H1 (cell line): ENCODE measurements around the gene EIPR1. TPM values are rescaled to one million over a fixed set of nuclear protein-coding genes. Genes with fewer than 3 reads are reported as not detected.

Experiments
- CTCF ChIA-PET: fragments of 300-600 bp; sonication (Branson Sonifier 250); formaldehyde crosslinking; loops from one replicate; lab custom pipeline; 2021; ENCODE audit not compliant: partially characterized antibody; lab: Charles Lee
- POLR2A ChIA-PET: fragments of 300-600 bp; sonication (Branson Sonifier 250); formaldehyde crosslinking; loops from one replicate; lab custom pipeline; 2021; ENCODE audit warnings: inconsistent platforms; ENCODE audit not compliant: partially characterized antibody; lab: Charles Lee
- DNase-seq, 2 experiments: peaks; one replicate each; pipeline versions ENCODE4 v3.0.0 to v3.0.0-alpha.2; 2010 to 2022; ENCODE audit warnings: low spot score in 2 of 2, low read depth in 1 of 2, mixed read lengths in 1 of 2
- FAIRE-seq: peaks from 2 replicates; lab custom pipeline; 2011; peaks lifted over from hg19 to GRCh38; lab: Jason Lieb, UNC
- H2AFZ ChIP-seq: 2 replicates; pipeline ENCODE4 v1.8.1; 2012; ENCODE audit warnings: low read length, inconsistent platforms
- H2AK5ac ChIP-seq: 2 replicates; pipeline ENCODE4 v1.6.1; 2013; ENCODE audit warnings: low read depth, low read length
- H2BK120ac ChIP-seq: replicated peaks from 2 replicates; pipeline ENCODE3; 2013; ENCODE audit warnings: low read depth, low read length, inconsistent platforms
- H2BK12ac ChIP-seq: 2 replicates; pipeline ENCODE4 v1.6.1; 2013; ENCODE audit warnings: low read depth, low read length
- H2BK15ac ChIP-seq: 2 replicates; pipeline ENCODE4 v1.6.1; 2013; ENCODE audit warnings: low read length
- H2BK20ac ChIP-seq: 2 replicates; pipeline ENCODE4 v1.6.1; 2013; ENCODE audit warnings: low read length
- H2BK5ac ChIP-seq: 2 replicates; pipeline ENCODE4 v1.6.1; 2013; ENCODE audit warnings: low read depth, low read length
- H3K14ac ChIP-seq: 2 replicates; pipeline ENCODE4 v1.6.1; 2013; ENCODE audit warnings: inconsistent platforms; ENCODE audit not compliant: insufficient read length
- H3K18ac ChIP-seq: 2 replicates; pipeline ENCODE4 v1.6.1; 2013; ENCODE audit warnings: low read length; ENCODE audit errors: extremely low read depth
- H3K23ac ChIP-seq: 2 replicates; pipeline ENCODE4 v1.6.1; 2013; ENCODE audit warnings: inconsistent platforms; ENCODE audit not compliant: insufficient read length
- H3K23me2 ChIP-seq: 2 replicates; pipeline ENCODE4 v1.6.1; 2013; ENCODE audit warnings: low read depth, low read length
- H3K27ac ChIP-seq: 2 replicates; pipeline ENCODE4 v1.6.1; 2011; ENCODE audit warnings: low read depth, low read length, inconsistent platforms
- H3K27me3 ChIP-seq, 4 experiments: replicated peaks in 1 of 4; 1 replicate in 1 of 4; 2 replicates in 3 of 4; pipeline versions ENCODE4 v1.6.1 to v1.8.1; 2011 to 2013; ENCODE audit warnings: low read length in 3 of 4, mild to moderate bottlenecking in 3 of 4, inconsistent platforms in 2 of 4, mixed read lengths in 2 of 4, moderate library complexity in 1 of 4; ENCODE audit not compliant: control insufficient read depth in 3 of 4, insufficient read depth in 3 of 4; ENCODE audit errors: extremely low read depth in 1 of 4
- H3K36me3 ChIP-seq, 4 experiments: 2 replicates each; pipeline versions ENCODE4 v1.6.1 to v1.8.1; 2011 to 2013; ENCODE audit warnings: mild to moderate bottlenecking in 4 of 4, low read length in 3 of 4, moderate library complexity in 2 of 4, control low read depth in 1 of 4, inconsistent platforms in 1 of 4; ENCODE audit not compliant: insufficient read depth in 4 of 4, control insufficient read depth in 2 of 4
- H3K4ac ChIP-seq: replicated peaks from 2 replicates; pipeline ENCODE3; 2013; ENCODE audit warnings: low read length, low read depth, mixed read lengths, inconsistent platforms; ENCODE audit not compliant: insufficient read length
- H3K4me1 ChIP-seq, 4 experiments: replicated peaks in 1 of 4; 1 replicate in 1 of 4; 2 replicates in 3 of 4; pipeline versions ENCODE4 v1.6.1 to v1.8.1; 2011 to 2013; ENCODE audit warnings: low read length in 3 of 4, inconsistent platforms in 2 of 4, mixed read lengths in 1 of 4; ENCODE audit not compliant: insufficient read depth in 4 of 4, control insufficient read depth in 3 of 4
- H3K4me2 ChIP-seq, 2 experiments: 2 replicates each; pipeline versions ENCODE4 v1.6.1 to v1.8.1; 2011 to 2013; ENCODE audit warnings: low read depth in 2 of 2, low read length in 2 of 2, control low read depth in 1 of 2, inconsistent platforms in 1 of 2, mild to moderate bottlenecking in 1 of 2; ENCODE audit not compliant: insufficient read depth in 1 of 2
- H3K4me3 ChIP-seq, 4 experiments: fragments of 200-600, 300-600 bp in 1 of 4; sonication (generic), shearing (Covaris generic), sonication (Bioruptor Twin) in 1 of 4; 2 replicates each; pipeline versions ENCODE4 v1.5.1 to v1.8.1; 2011 to 2016; ENCODE audit warnings: low read length in 4 of 4, low read depth in 3 of 4, control low read depth in 2 of 4, inconsistent platforms in 2 of 4, mild to moderate bottlenecking in 2 of 4, mixed read lengths in 1 of 4, moderate library complexity in 1 of 4; ENCODE audit not compliant: insufficient read depth in 2 of 4; ENCODE audit errors: extremely low read depth in 1 of 4
- H3K56ac ChIP-seq: replicated peaks from 2 replicates; pipeline ENCODE3; 2013; ENCODE audit warnings: low read depth, mild to moderate bottlenecking, mixed read lengths, low read length, inconsistent platforms; ENCODE audit not compliant: insufficient read length
- H3K79me1 ChIP-seq: 2 replicates; pipeline ENCODE4 v1.6.1; 2013; ENCODE audit warnings: low read depth, low read length, control low read depth
- H3K79me2 ChIP-seq, 2 experiments: 2 replicates each; pipeline versions ENCODE4 v1.6.1 to v1.8.1; 2012 to 2013; ENCODE audit warnings: low read length in 2 of 2, mild to moderate bottlenecking in 2 of 2, inconsistent platforms in 1 of 2; ENCODE audit not compliant: insufficient read depth in 2 of 2, control insufficient read depth in 1 of 2
- H3K9ac ChIP-seq, 4 experiments: replicated peaks in 1 of 4; 1 replicate in 1 of 4; 2 replicates in 3 of 4; pipeline versions ENCODE4 v1.6.1 to v1.8.1; 2011 to 2013; ENCODE audit warnings: low read depth in 3 of 4, low read length in 3 of 4, control low read depth in 2 of 4, mild to moderate bottlenecking in 2 of 4, moderate library complexity in 2 of 4, inconsistent platforms in 1 of 4; ENCODE audit errors: extremely low read depth in 1 of 4
- H3K9me3 ChIP-seq, 2 experiments: 2 replicates each; pipeline versions ENCODE4 v1.6.1 to v1.8.1; 2012 to 2013; ENCODE audit warnings: mild to moderate bottlenecking in 2 of 2, moderate library complexity in 2 of 2, control low read depth in 1 of 2, inconsistent platforms in 1 of 2, low read depth in 1 of 2, low read length in 1 of 2, mixed read lengths in 1 of 2; ENCODE audit not compliant: insufficient read depth in 2 of 2
- H4K20me1 ChIP-seq, 2 experiments: replicated peaks in 1 of 2; 2 replicates each; pipeline versions ENCODE3 to v1.8.1; 2011 to 2013; ENCODE audit warnings: inconsistent platforms in 2 of 2, low read length in 2 of 2, mild to moderate bottlenecking in 1 of 2; ENCODE audit not compliant: insufficient read depth in 2 of 2, control insufficient read depth in 1 of 2
- H4K5ac ChIP-seq: 2 replicates; pipeline ENCODE4 v1.6.1; 2013; ENCODE audit warnings: low read length, low read depth, mixed read lengths, inconsistent platforms; ENCODE audit not compliant: insufficient read length
- H4K8ac ChIP-seq: 2 replicates; pipeline ENCODE4 v1.8.0; 2013; ENCODE audit warnings: mild to moderate bottlenecking, moderate library complexity, low read length, inconsistent platforms; ENCODE audit not compliant: insufficient read depth; ENCODE audit errors: extremely low read depth
- H4K91ac ChIP-seq: replicated peaks from 2 replicates; pipeline ENCODE3; 2013; ENCODE audit warnings: low read length, mixed read lengths, inconsistent platforms; ENCODE audit not compliant: insufficient read length
- ASH2L ChIP-seq: fragments of 200-600, 300-600 bp; sonication (generic); IDR thresholded peaks from one replicate; pipeline ENCODE4 v1.7.1; 2017; ENCODE audit warnings: low read length
- EP300 ChIP-seq, 2 experiments: IDR thresholded peaks; 1 replicate in 1 of 2; 2 replicates in 1 of 2; pipeline ENCODE4 v1.6.1; 2011 to 2012; ENCODE audit warnings: low read depth in 2 of 2, low read length in 2 of 2, mild to moderate bottlenecking in 2 of 2, borderline replicate concordance in 1 of 2, inconsistent platforms in 1 of 2, moderate library complexity in 1 of 2
- HDAC6 ChIP-seq: IDR thresholded peaks from one replicate; pipeline ENCODE4 v1.7.1; 2012; ENCODE audit warnings: low read depth, mild to moderate bottlenecking, inconsistent platforms, low read length, moderate library complexity
- PHF8 ChIP-seq: fragments of 200-600 bp; sonication (generic); conservative IDR thresholded peaks from 2 replicates; pipeline ENCODE4 v1.7.1; 2012; ENCODE audit warnings: low read depth, mild to moderate bottlenecking, inconsistent platforms, low read length, moderate library complexity
- SAP30 ChIP-seq: fragments of 300-600 bp; sonication (generic); IDR thresholded peaks from 2 replicates; pipeline ENCODE4 v1.7.1; 2012; ENCODE audit warnings: low read length, moderate library complexity, mild to moderate bottlenecking, inconsistent platforms; ENCODE audit not compliant: insufficient read depth, insufficient replicate concordance
- SIRT6 ChIP-seq: IDR thresholded peaks from one replicate; pipeline ENCODE4 v1.7.1; 2012; ENCODE audit warnings: low read length, inconsistent platforms
- SP2 ChIP-seq: IDR thresholded peaks from 2 replicates; pipeline ENCODE4 v1.6.1; 2012; ENCODE audit warnings: mild to moderate bottlenecking, low read length, inconsistent platforms
- SRF ChIP-seq: IDR thresholded peaks from 2 replicates; pipeline ENCODE4 v1.6.1; 2011; ENCODE audit warnings: mild to moderate bottlenecking, low read depth, low read length, moderate library complexity
- ZNF274 ChIP-seq: IDR thresholded peaks from 2 replicates; pipeline ENCODE4 v1.7.0; 2012; ENCODE audit warnings: low read length, borderline replicate concordance; ENCODE audit errors: extremely low read depth
- WGBS, 2 experiments: shearing (Covaris generic) in 1 of 2; methylation state at CpG; one replicate each; pipeline versions ENCODE4 v1.1.6 to v1.1.7; 2013 to 2015; ENCODE audit warnings: low lambda C conversion rate in 2 of 2, mixed read lengths in 2 of 2, inconsistent platforms in 1 of 2, low coverage in 1 of 2, missing lambda C conversion rate in 1 of 2; ENCODE audit not compliant: insufficient replicate concordance in 2 of 2, insufficient coverage in 1 of 2, insufficient read length in 1 of 2; ENCODE audit errors: extremely low coverage in 1 of 2, missing lambda C conversion rate in 1 of 2; 5-methylcytosine and 5-hydroxymethylcytosine counted together
- polyA plus RNA-seq, 7 experiments: library from polyadenylated mRNA; depleted of rRNA in 3 of 7; stranded (reverse) in 5 of 7; unstranded in 2 of 7; fragments of >200 nt in 5 of 7; fragments of 200-250 nt in 2 of 7; gene quantifications; 1 replicate in 5 of 7; 2 replicates in 1 of 7; 4 replicates in 1 of 7; pipeline versions ENCODE4 v1.2.1 to v1.2.3, GENCODE V29; 2011 to 2013; ENCODE audit warnings: missing spikeins in 2 of 7, mixed read lengths in 2 of 7
- total RNA-seq: library from RNA; stranded (reverse); fragmentation: NEBNext Ultra II Directional; extraction: Animal tissue kit (Norgen Biotek cat#: 25700); gene quantifications from 2 replicates; pipeline ENCODE4 v1.2.1, GENCODE V29; 2021

The EIPR1 gene
- total and polyA plus RNA-seq, 2 of the 8 experiments (the other 6 are each of a cell fraction or from before 2014, with no cell fraction given), result 26.3 to 56.4 TPM

GRCh38 chr2:3387011-3387410, 9.4 kb upstream of the EIPR1 start:
- no peak overlapping the region for H2BK20ac ChIP-seq
- no peak for FAIRE-seq
- H4K20me1 ChIP-seq, result peaks cover 0 to 4% of the 10 kb centered on the region in 2 experiments
- no peak overlapping the region for H4K8ac ChIP-seq
- no peak overlapping the region for H3K56ac ChIP-seq
- no peak overlapping the region for H3K9ac ChIP-seq
- peaks cover 5 to 23% (median 13%) of the 10 kb centered on the region in 4 experiments; a peak in 6 of 8 replicates for H3K36me3 ChIP-seq
- H3K27me3 ChIP-seq, result peaks cover 0 to 1% (median 0%) of the 10 kb centered on the region in 4 experiments; a peak in 1 of 7 replicates
- H3K4me3 ChIP-seq, result no peak overlapping the region
- no peak for TF ChIP-seq SIRT6
- no peak for TF ChIP-seq SRF
- TF ChIP-seq SAP30, result no peak
- no peak for TF ChIP-seq EP300 (IDR thresholded peaks at IDR 0.05; ENCODE audit: borderline replicate concordance in 1 of 2, low read depth in 2 of 2, low read length in 2 of 2)
- no peak for TF ChIP-seq PHF8
- TF ChIP-seq HDAC6, result no peak
- no peak for TF ChIP-seq ZNF274
- TF ChIP-seq ASH2L, result no peak
- TF ChIP-seq SP2, result no peak
- H2AFZ ChIP-seq, result no peak overlapping the region
- H2AK5ac ChIP-seq, result no peak overlapping the region
- peaks cover 0 to 5% of the 10 kb centered on the region in 2 experiments; a peak in 2 of 4 replicates for H3K79me2 ChIP-seq
- H3K23ac ChIP-seq, result no peak overlapping the region
- H3K4me2 ChIP-seq, result no peak overlapping the region
- H3K27ac ChIP-seq, result no peak overlapping the region
- no peak overlapping the region for H2BK15ac ChIP-seq
- no peak for DNase-seq
- peaks cover 8% of the 10 kb centered on the region for H3K79me1 ChIP-seq
- no peak overlapping the region for H3K14ac ChIP-seq
- no peak overlapping the region for H2BK12ac ChIP-seq
- H4K91ac ChIP-seq, result no peak overlapping the region
- H3K23me2 ChIP-seq, result no peaks in the 10 kb centered on the region
- 92 to 100% methylated on average over 1 to 5 of the region's 5 CpGs for WGBS, 2 experiments
- ChIA-PET POLR2A (interaction anchor here (0.9 to 1.0 kb wide), 2 partner anchors 14 to 26 kb away, joined by 3 read pairs; no protein-coding TSS in a partner anchor), CTCF (interaction anchor here (0.8 to 1.9 kb wide), 3 partner anchors 12 to 37 kb away, joined by 3 to 8 read pairs (median 5); no protein-coding TSS in a partner anchor)
- no peak overlapping the region for H4K5ac ChIP-seq
- H3K4ac ChIP-seq, result no peak overlapping the region
- H3K4me1 ChIP-seq, result no peaks in the 10 kb centered on the region
- H3K9me3 ChIP-seq, result no peaks in the 10 kb centered on the region
- no peak overlapping the region for H2BK120ac ChIP-seq
- no peak overlapping the region for H2BK5ac ChIP-seq
- H3K18ac ChIP-seq, result no peak overlapping the region
